H9 (cell line): ENCODE measurements around the gene RBM38. TPM values are rescaled to one million over a fixed set of nuclear protein-coding genes. Genes with fewer than 3 reads are reported as not detected.

Source experiments
- DNase-seq: peaks from one replicate; pipeline ENCODE4 v3.0.0-alpha.2; 2017
- H2AFZ ChIP-seq: one replicate; pipeline ENCODE4 v1.6.1; 2013; ENCODE audit warnings: mild to moderate bottlenecking, low read length, control low read depth, moderate library complexity
- H2AK5ac ChIP-seq: 2 replicates; pipeline ENCODE4 v1.6.1; 2013; ENCODE audit warnings: low read length, control low read depth, mixed read lengths; ENCODE audit not compliant: insufficient read length
- H2BK120ac ChIP-seq: one replicate; pipeline ENCODE4 v1.6.1; 2013; ENCODE audit warnings: low read depth, mild to moderate bottlenecking, low read length, control low read depth, inconsistent platforms; ENCODE audit not compliant: poor library complexity, severe bottlenecking
- H2BK12ac ChIP-seq: 2 replicates; pipeline ENCODE4 v1.6.1; 2013; ENCODE audit warnings: low read length, control low read depth, mixed read lengths, low read depth; ENCODE audit not compliant: insufficient read length
- H2BK15ac ChIP-seq: 2 replicates; pipeline ENCODE4 v1.6.1; 2013; ENCODE audit warnings: low read depth, low read length, control low read depth
- H2BK20ac ChIP-seq: one replicate; pipeline ENCODE4 v1.6.1; 2013; ENCODE audit warnings: low read depth, mild to moderate bottlenecking, low read length, control low read depth, inconsistent platforms; ENCODE audit not compliant: poor library complexity, severe bottlenecking
- H2BK5ac ChIP-seq: 2 replicates; pipeline ENCODE4 v1.6.1; 2013; ENCODE audit warnings: low read length, control low read depth, mixed read lengths; ENCODE audit not compliant: insufficient read length
- H3K14ac ChIP-seq: 2 replicates; pipeline ENCODE4 v1.6.1; 2013; ENCODE audit warnings: low read length, control low read depth; ENCODE audit not compliant: insufficient read depth
- H3K18ac ChIP-seq: 2 replicates; pipeline ENCODE4 v1.6.1; 2013; ENCODE audit warnings: low read depth, mild to moderate bottlenecking, mixed read lengths, low read length, control low read depth; ENCODE audit not compliant: insufficient read length
- H3K23ac ChIP-seq: 2 replicates; pipeline ENCODE4 v1.6.1; 2013; ENCODE audit warnings: low read length, control low read depth, mixed read lengths, low read depth; ENCODE audit not compliant: insufficient read length
- H3K23me2 ChIP-seq: 2 replicates; pipeline ENCODE4 v1.6.1; 2013; ENCODE audit warnings: low read depth, mild to moderate bottlenecking, mixed read lengths, low read length, control low read depth; ENCODE audit not compliant: insufficient read length, poor library complexity, severe bottlenecking
- H3K27ac ChIP-seq: 2 replicates; pipeline ENCODE4 v1.5.1; 2013; ENCODE audit warnings: low read length, control low read depth, mixed read lengths, low read depth; ENCODE audit not compliant: insufficient read length
- H3K27me3 ChIP-seq: 2 replicates; pipeline ENCODE4 v1.6.1; 2013; ENCODE audit warnings: low read length, control low read depth, inconsistent platforms; ENCODE audit not compliant: insufficient read depth
- H3K4ac ChIP-seq: 2 replicates; pipeline ENCODE4 v1.6.1; 2013; ENCODE audit warnings: low read depth, mild to moderate bottlenecking, control low read depth, inconsistent platforms, low read length, moderate library complexity
- H3K4me1 ChIP-seq: 2 replicates; pipeline ENCODE4 v1.6.1; 2013; ENCODE audit warnings: low read length, control low read depth, inconsistent platforms; ENCODE audit not compliant: insufficient read depth
- H3K4me2 ChIP-seq: 2 replicates; pipeline ENCODE4 v1.6.1; 2013; ENCODE audit warnings: low read length, control low read depth, mixed read lengths; ENCODE audit not compliant: insufficient read length, insufficient read depth
- H3K56ac ChIP-seq: 2 replicates; pipeline ENCODE4 v1.6.1; 2013; ENCODE audit warnings: low read depth, mild to moderate bottlenecking, mixed read lengths, low read length, control low read depth; ENCODE audit not compliant: insufficient read length
- H3K79me1 ChIP-seq: 2 replicates; pipeline ENCODE4 v1.6.1; 2013; ENCODE audit warnings: low read depth, mild to moderate bottlenecking, moderate library complexity, low read length, control low read depth, inconsistent platforms; ENCODE audit not compliant: insufficient read depth, poor library complexity, severe bottlenecking
- H3K79me2 ChIP-seq: 2 replicates; pipeline ENCODE4 v1.6.1; 2013; ENCODE audit warnings: low read length, control low read depth, inconsistent platforms; ENCODE audit not compliant: insufficient read depth
- H3K9ac ChIP-seq: 2 replicates; pipeline ENCODE4 v1.6.1; 2013; ENCODE audit warnings: low read length, control low read depth, mixed read lengths; ENCODE audit not compliant: insufficient read length; ENCODE audit errors: extremely low read depth
- H3K9me3 ChIP-seq: one replicate; pipeline ENCODE4 v1.6.1; 2013; ENCODE audit warnings: low read depth, low read length, inconsistent platforms; ENCODE audit not compliant: control insufficient read depth
- H3T11ph ChIP-seq: one replicate; pipeline ENCODE4 v1.6.1; 2013; ENCODE audit warnings: mild to moderate bottlenecking, low read length, control low read depth, inconsistent platforms
- H4K20me1 ChIP-seq: one replicate; pipeline ENCODE4 v1.6.1; 2013; ENCODE audit not compliant: control insufficient read depth, insufficient read length, insufficient read depth
- H4K5ac ChIP-seq: 2 replicates; pipeline ENCODE4 v1.6.1; 2013; ENCODE audit warnings: low read depth, mild to moderate bottlenecking, mixed read lengths, low read length, control low read depth; ENCODE audit not compliant: insufficient read length
- H4K8ac ChIP-seq: replicated peaks from 2 replicates; pipeline ENCODE4 v1.6.1; 2013; ENCODE audit warnings: low read length, control low read depth, mixed read lengths, low read depth; ENCODE audit not compliant: insufficient read length
- H4K91ac ChIP-seq: 2 replicates; pipeline ENCODE4 v1.6.1; 2013; ENCODE audit warnings: low read depth, mild to moderate bottlenecking, moderate library complexity, mixed read lengths, low read length, control low read depth; ENCODE audit not compliant: insufficient read length
- H3K27ac Mint-ChIP-seq, 3 experiments: 2 replicates in 2 of 3; 3 replicates in 1 of 3; pipeline ENCODE4 v1.8.0; 2020 to 2021; ENCODE audit warnings: mixed read lengths in 3 of 3, mild to moderate bottlenecking in 1 of 3, moderate library complexity in 1 of 3
- H3K27me3 Mint-ChIP-seq: 2 replicates; pipeline ENCODE4 v1.8.0; 2021; ENCODE audit warnings: low read depth, mild to moderate bottlenecking, moderate library complexity, mixed read lengths
- H3K36me3 Mint-ChIP-seq, 3 experiments: 2 replicates in 2 of 3; 3 replicates in 1 of 3; pipeline ENCODE4 v1.8.0; 2020 to 2021; ENCODE audit warnings: low read depth in 3 of 3, mixed read lengths in 3 of 3; ENCODE audit not compliant: insufficient read depth in 1 of 3
- H3K4me1 Mint-ChIP-seq, 2 experiments: 2 replicates each; pipeline ENCODE4 v1.8.0; 2020; ENCODE audit warnings: mixed read lengths in 2 of 2
- H3K4me3 Mint-ChIP-seq, 2 experiments: 2 replicates in 1 of 2; 3 replicates in 1 of 2; pipeline ENCODE4 v1.8.0; 2020 to 2021; ENCODE audit warnings: mild to moderate bottlenecking in 2 of 2, mixed read lengths in 2 of 2, moderate library complexity in 1 of 2
- H3K9me3 Mint-ChIP-seq, 2 experiments: 2 replicates in 1 of 2; 3 replicates in 1 of 2; pipeline ENCODE4 v1.8.0; 2020; ENCODE audit warnings: mild to moderate bottlenecking in 2 of 2, mixed read lengths in 2 of 2, moderate library complexity in 1 of 2
- whole genome bisulfite sequencing: extraction: QIAGEN DNeasy Blood & Tissue Kit; methylation state at CpG from one replicate; pipeline ENCODE4 v1.1.7; 2013; ENCODE audit warnings: missing lambda C conversion rate, low lambda C conversion rate, mixed read lengths; ENCODE audit not compliant: insufficient read length; ENCODE audit errors: extremely low coverage; 5-methylcytosine and 5-hydroxymethylcytosine counted together
- total RNA-seq: library from RNA; stranded (reverse); gene quantifications from 2 replicates; pipeline ENCODE4 v1.2.1, GENCODE V29; 2021
- TF ChIP-seq, protein P1 (sequence below): fragments of 200-600 bp; sonication (generic); conservative IDR thresholded peaks from 3 replicates; pipeline ENCODE4 v1.8.0; 2021; ENCODE audit warnings: antibody characterized with exemption, mild to moderate bottlenecking

Gene RBM38
- total RNA-seq, 1 experiment from 2014 or later = 66.8 TPM

DNA sequence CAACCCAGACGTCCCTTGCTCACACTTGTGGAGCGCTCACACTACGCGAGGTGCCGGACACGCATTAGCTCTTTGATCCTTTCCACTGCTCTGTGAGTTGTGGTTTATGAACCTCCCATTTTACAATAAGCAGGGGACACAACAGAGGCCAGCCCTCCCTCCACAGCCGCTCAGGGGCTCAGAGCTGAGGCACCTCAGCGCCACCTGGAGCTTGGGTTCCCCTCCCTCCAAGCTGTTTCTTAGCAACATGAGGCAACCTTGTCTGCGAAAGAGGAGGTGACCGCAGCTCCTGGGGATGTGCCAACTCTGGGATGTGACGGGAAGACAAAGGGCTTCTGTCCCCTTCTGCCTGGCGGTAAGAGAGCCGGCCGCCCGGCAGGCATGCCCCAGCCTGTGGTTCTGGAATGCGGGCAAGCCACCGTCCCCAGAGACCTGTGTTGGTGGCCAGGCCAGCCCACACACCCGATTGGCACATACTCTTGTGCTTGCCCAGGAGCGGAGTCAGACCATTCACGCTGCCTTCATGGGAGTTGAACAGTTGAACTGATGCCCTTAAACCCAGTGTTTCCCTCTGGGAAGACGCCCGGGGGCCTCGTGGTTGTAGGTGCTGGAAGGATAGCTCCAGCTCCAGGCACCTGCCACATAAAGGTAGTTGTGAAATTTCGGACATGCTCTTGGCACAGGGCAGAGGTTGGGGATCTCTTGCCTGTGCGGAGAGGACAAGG lies 44.5 kb downstream of the RBM38 start:
- DNase-seq = peak; percentile 62

More for the DNA sequence above, 44.5 kb downstream of the RBM38 start:
- H4K91ac ChIP-seq = no peak overlapping the region
- no peak overlapping the region for H2BK20ac ChIP-seq
- H3K27me3 Mint-ChIP-seq = peaks cover 2% of the 10 kb centered on the region; the same call in 1 of the 2 replicates
- H3K79me1 ChIP-seq = no peaks in the 10 kb centered on the region
- no peak overlapping the region for H3K18ac ChIP-seq
- H3K27ac Mint-ChIP-seq = no peak overlapping the region
- H2AFZ ChIP-seq = no peak overlapping the region
- H3K79me2 ChIP-seq = no peaks in the 10 kb centered on the region
- H4K8ac ChIP-seq = no peak overlapping the region
- no peak overlapping the region for H3K23ac ChIP-seq
- H3K4me2 ChIP-seq = no peak overlapping the region
- H3K27me3 ChIP-seq = no peaks in the 10 kb centered on the region
- H3K56ac ChIP-seq = no peak overlapping the region
- peaks cover 0 to 6% of the 10 kb centered on the region in 2 experiments; a peak in 3 of 5 replicates for H3K9me3 Mint-ChIP-seq
- no peak overlapping the region for H3T11ph ChIP-seq
- H3K14ac ChIP-seq = no peak overlapping the region
- peaks cover 2 to 33% of the 10 kb centered on the region in 2 experiments; a peak in 3 of 4 replicates for H3K4me1 Mint-ChIP-seq
- WGBS = no CpG with 5 or more reads among the region's 25 CpGs
- no peaks in the 10 kb centered on the region for H3K23me2 ChIP-seq
- H3K9ac ChIP-seq = no peak overlapping the region
- TF ChIP-seq, protein P1, sequence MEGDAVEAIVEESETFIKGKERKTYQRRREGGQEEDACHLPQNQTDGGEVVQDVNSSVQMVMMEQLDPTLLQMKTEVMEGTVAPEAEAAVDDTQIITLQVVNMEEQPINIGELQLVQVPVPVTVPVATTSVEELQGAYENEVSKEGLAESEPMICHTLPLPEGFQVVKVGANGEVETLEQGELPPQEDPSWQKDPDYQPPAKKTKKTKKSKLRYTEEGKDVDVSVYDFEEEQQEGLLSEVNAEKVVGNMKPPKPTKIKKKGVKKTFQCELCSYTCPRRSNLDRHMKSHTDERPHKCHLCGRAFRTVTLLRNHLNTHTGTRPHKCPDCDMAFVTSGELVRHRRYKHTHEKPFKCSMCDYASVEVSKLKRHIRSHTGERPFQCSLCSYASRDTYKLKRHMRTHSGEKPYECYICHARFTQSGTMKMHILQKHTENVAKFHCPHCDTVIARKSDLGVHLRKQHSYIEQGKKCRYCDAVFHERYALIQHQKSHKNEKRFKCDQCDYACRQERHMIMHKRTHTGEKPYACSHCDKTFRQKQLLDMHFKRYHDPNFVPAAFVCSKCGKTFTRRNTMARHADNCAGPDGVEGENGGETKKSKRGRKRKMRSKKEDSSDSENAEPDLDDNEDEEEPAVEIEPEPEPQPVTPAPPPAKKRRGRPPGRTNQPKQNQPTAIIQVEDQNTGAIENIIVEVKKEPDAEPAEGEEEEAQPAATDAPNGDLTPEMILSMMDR = 0 out of 3 replicates have a peak, but pooled peaks have one; percentile 9
- H2BK15ac ChIP-seq = no peak overlapping the region
- no peaks in the 10 kb centered on the region for H3K9me3 ChIP-seq
- no peak overlapping the region for H3K27ac ChIP-seq
- no peak overlapping the region for H3K4ac ChIP-seq
- H4K5ac ChIP-seq = no peak overlapping the region
- H2BK12ac ChIP-seq = no peak overlapping the region
- H3K4me1 ChIP-seq = no peaks in the 10 kb centered on the region
- no peak overlapping the region for H2BK5ac ChIP-seq
- no peaks in the 10 kb centered on the region for H4K20me1 ChIP-seq
- no peak overlapping the region for H2BK120ac ChIP-seq
- H3K4me3 Mint-ChIP-seq = no peak overlapping the region
- no peak overlapping the region for H2AK5ac ChIP-seq
- H3K36me3 Mint-ChIP-seq = no peaks in the 10 kb centered on the region; a peak in 1 of 7 replicates
